Stimulated activated CD8-positive, alpha-beta memory T cell treated with anti-CD3 and anti-CD28 coated beads, Interleukin-7, amount 100 ng/mL, for 1 hour (primary cell): ENCODE measurements around the gene FAM107A.

Experiments
- DNase-seq, 2 donors: peaks; one replicate each; pipeline ENCODE4 v3.0.0-alpha.2; 2020; ENCODE audit warnings: low read depth in 2 of 2

Gene FAM107A, protein sequence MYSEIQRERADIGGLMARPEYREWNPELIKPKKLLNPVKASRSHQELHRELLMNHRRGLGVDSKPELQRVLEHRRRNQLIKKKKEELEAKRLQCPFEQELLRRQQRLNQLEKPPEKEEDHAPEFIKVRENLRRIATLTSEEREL

DNA sequence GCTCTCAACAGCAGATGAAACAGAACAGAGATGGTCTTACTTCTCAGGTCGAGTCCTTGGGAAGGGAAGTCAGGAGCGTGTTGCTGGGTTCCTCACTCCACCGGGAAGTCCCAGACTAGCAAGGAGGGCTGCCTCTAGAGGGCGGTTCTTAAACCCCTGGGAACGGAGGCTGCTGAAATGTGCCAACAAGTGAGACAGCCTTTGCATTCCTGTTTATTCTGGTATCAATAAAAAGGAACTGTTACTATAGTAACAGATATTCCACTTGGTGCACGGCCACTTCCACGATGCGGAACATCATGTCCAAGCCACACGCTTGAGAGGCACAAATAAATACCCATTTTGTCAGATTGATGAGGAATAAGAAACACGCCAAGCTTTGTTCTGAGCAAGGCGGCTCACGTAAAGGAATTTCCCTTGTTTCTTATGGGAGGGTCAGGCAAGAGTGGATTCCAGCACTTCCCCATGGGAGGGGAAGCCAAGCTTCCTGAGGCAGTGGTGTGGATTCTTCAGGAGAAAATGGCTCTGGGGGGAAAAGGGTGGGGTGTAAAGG is at the start of gene FAM107A:
Gene FAM107A (minus strand): TSS at position 123 of the 553 bp plus-strand sequence. CDS start 7,531 bp downstream, outside the sequence.
- DNase-seq, result no peak

DNA sequence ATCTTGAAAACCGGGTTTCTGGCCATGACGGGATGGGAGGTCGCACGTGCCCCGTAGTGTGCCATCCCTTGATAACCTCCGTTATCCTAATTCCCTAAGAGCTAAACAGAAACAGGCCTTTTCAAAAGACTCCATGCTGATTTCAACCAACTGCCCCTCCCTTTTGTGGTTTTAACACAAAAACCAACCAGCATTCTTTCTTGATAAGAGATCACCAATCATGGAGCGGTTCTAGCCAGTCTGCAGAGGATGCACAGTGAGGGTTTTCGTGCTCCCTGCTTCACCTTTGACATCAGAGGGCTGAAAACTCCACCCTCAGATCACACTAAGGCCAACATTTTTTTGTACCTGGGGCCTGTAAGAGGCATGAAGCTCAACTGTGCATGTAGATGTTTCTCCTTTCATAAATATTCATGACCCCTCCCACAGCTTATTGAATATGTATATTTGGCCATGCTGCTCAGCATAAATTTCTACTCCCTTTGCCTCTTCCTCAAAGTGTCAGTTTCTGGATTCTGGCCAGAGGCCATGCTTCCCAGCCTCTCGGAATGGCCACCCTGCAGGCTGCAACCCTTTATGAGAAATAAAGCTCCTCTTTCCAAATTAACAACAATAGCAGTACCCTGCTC is 48.1 kb upstream of the FAM107A start:
- DNase-seq, result no peak

DNA sequence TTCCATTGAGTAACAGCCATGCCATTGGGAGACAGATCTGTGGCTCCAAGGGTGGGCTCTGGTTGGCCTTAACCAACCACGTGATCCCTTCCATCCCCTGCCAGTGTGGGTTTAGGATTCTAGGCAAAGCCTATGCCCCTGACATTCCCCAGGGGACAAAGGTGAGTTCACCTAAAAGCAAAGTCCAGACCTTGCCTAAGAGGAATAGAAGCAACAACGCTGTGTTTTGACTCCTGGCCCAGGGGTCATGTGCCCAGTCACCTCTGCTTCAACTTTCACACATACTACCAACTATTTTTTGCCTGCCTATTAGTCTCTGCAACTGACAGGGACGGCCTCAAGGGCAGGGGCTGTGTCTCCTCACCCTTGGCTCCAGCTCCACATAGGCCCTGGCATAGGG is 47.4 kb upstream of the FAM107A start:
- no peak for DNase-seq

DNA sequence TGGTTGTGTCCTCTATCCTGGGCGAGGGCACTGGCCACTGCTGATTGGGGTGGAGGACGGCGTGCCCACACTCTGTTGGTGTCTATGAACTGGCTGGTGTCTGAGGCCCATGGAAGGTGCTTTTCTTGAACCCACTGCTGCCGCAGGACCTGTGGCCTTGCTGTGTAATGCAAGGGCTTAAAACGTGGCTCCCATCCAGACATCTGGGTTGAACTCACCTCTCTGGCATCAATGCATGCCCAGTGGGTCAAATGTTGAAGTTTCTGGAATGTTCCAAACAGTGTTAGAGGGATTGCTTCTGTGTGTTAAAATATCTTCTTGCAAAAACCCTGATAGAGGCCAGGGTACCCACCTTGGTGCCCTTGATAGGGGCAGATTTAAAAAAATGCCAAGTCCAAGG is 46.8 kb upstream of the FAM107A start:
- no peak for DNase-seq

DNA sequence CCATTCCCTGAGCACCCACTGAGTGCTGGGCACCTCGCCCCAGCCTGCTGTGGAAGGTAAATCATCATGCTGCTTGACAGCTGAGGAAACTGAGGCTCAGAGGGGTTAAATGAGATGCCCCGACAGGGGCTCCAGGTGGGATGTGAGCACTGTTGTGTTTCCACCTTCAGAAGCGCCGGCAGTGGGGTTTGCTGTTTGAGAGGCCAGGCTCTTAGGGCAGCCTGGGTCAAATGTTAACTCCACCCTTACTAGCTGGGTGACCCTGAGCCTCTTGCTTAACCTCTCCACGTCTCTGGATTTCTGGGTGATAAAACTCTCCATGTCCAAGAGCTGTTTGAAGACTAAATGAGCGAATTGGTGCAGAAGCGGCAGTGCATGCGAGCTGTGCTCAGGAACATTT is 46.3 kb upstream of the FAM107A start:
- DNase-seq, result no peak

DNA sequence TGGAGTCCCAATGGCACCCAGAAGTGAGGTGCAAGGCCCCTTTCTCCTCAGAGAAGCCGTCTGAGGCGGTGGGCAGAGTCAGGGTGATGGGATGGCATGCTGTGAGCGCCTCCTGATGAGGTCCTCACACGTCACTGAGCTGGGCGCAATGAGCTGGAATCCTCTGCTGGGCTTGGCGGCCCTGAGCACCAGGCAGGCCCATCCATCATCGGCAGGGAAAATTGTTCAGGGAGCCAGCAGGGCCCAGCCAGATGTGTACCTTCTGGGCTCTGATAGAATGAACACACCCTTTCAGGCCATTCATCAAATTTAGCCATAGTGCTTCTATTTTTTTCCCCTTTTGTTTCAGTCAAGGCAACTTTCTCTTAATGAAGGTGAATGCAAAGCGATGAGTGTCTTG is 45.7 kb upstream of the FAM107A start:
- DNase-seq, result no peak

DNA sequence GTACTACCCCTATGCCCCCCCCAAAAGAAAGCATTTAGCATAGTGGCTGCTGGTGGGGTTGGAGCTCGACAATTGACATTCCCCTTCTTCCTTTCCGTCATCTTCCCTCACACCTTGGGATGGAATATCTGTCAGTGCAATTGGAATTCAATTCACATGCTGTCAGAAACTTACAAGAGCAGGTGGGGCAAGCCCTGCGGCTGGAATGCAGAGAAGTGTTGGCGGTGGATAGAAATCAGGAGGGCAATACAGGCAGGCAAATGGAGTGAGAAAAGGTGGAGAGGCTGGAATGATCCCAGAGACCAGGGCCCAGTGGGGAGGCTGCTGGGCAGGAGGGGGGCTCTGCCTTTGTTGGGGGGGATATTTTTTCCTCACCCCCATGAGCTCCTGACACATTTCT is 45.2 kb upstream of the FAM107A start:
- DNase-seq, result no peak

DNA sequence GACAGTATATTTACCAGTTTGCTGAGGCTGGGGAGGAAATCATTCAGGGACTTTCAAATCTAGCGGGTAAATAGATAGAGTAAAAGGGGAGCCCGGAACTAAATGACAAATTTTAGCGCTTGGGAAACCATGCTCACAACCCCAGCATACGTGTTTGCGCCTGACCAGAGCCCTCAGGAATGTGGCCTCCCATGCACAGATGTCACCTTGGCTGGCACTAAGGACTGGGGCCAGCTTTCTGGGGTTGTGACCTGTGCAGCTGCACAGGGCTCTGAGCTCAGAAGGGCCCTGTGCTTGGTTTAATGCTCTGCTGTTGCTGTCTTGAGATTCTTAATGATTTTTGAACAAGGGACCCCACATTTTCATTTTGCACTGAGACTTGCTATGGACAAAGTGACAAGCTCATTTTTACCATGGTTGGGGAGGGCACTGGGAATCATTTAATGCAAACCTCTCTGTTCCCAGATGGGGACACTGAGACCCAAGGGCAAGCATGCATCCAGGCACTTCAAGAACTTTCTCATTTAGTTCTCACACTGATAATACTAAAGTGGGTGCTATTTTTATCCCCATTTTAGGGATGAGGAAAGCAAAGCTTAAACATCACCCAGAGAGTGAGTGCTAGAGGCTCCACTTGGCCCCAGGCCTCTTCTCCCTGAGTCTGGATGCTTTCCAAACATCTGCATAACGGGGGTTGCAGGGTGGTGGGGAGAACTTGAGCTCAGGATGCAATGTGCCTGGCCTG is 44.1 kb upstream of the FAM107A start:
- DNase-seq, result no peak

DNA sequence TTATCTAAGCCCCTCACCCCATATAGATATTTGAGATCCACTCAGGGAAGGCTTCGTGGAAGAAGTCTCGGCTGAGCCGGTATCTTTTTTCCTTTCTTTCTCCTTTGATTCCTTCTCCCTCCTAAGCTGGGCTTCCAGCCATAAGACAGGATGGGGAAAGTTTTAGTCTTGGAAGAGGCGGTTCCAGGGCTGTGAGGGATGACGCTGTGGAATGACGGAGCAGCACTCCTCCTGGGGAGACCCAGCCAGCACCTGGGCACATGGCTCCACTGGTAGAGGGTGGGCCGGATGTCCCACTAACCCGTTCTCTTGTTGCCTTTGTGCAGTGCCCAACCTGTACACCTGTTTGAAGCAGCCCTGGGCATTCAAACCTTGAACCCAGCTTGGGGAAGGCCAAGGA is 43.2 kb upstream of the FAM107A start:
- DNase-seq, result no peak

DNA sequence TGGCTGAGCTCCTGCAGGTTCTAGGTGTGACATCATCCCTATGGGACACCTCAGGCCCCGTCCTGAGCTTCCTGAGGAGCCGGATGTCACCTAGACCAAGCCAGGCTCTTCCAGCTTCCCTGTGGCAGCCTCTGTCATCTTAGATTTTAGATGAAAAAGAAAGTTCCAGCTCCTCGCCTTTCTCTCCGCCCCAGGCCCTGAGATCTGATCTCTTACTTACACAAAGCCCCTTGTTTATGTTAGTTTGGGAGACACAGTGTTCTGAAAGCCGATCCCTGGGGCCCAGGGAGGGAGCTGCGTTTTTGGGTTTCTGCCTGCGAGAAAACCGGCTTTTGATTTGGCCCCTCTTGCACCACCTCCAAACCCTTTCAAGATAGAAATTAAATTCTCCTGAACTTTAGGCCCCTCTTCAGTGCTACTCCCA is 40.2 kb upstream of the FAM107A start:
- DNase-seq, result no peak

DNA sequence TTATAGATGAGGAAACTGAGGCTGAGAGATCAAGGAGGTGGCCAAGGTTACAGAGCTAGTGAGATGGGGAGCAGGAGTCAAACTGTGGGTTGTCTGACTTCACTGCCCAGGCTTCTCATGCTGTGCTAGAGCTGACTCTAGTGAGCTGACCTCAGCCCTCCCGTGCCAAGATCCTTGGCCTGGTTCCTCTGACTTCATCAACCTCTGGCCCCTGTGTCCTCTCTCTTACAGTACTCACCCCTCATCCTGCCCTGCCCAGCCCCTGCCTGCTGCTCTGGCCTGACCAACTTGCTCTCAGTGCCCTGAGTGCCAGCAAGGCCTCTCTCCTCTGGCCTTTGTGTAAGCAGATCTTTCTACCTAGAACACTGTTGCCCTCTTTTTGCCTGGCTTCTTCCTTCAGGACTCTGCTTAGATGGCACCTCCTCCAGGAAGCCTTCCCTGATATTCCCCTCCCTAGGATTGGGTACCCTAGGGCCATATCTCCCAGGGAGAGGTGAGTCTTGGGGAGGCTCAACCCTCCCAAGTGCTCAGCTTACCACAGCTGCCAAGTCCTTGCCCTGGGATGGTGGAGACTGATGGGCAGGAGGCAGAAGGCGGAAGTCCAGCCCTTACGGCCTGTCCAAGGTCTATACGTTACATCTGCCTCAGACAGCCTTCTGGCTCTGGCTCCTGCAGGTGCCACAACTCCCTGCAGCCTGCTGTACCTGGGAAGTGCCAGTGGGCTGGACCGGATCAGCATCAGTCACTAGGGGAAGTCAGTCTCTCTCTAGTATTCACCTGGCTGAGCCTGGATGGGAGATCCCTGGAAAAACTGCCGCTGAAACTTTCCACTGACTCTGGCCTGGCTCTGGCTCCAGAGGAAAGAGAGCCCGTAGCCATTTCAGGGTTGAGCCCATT is 36.3 kb upstream of the FAM107A start:
- no peak for DNase-seq

DNA sequence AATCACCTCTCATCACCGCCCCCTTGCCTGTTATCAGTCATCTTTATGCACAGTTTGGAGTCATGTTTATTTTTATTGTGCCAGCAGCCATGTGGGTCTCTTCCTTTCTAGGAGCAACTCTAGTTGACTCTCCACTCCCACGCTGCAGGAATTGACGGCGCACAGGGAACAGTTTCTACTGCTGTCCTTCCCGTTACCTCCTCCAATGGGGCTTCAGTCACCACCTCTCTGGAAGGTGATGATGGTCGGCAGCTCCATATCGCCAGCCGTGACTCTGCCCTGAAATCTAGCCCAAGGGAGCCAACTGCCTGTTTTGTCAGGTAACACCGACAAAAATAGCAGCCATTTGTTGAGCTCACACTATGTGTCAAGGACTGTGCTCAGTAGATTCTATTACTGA is 35.6 kb upstream of the FAM107A start:
- no peak for DNase-seq

DNA sequence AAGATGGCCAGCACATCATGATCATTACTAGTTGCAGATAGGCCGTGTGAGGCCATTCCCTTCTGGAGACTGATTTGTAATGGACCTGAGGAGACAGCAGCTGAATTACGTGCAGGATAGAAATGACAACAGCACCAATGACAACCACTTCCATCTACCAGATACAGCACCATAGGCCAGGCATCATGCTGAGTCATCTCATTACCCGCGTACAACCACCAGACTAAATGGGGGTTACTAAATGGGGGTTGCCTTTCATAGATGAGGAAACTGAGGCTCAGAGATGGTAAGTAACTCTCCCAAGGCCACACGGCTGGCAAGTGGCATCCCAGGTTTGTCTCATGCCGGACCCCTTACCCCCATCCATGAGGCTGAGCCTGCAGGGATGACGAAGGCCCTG is 32.8 kb upstream of the FAM107A start:
- DNase-seq, result no peak

DNA sequence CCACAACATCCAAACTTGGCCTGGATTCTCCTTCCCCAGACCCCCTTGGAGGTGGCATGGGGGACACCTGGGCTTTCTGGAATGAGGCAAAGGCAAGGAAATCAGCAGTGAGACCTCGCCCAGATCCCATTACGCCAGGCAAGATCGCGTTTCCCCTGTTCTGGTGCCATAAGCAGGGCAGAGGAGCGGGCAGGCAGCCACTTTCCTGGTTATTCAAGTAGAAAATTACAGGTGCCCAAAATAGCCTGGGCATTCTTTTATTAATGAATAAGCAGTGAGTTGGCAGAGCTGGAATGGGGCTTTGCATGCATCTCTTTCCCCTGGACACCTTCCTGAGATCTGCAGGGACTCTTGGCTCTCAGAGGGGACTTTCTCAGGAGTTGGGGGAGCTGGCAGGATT is 31.5 kb upstream of the FAM107A start:
- DNase-seq, result no peak

DNA sequence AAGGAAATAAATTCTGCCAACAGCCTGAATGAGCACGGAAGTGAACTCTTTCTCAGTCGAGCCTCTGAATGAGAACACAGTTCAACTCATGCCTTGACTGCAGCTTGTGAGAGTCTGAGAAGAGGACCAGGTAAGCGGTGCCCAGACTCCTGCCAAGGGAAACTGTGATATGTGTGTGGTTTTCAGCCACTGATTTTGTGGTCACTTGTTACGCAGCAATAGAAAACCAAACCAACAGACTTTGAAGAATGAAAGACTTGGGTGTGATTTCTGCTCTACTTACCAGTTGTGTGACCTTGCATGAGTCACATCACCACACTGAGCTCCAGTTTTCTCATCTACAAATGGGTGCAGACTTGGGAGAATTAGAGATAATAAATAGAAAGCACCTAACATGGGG is 30.6 kb upstream of the FAM107A start:
- DNase-seq, result no peak

DNA sequence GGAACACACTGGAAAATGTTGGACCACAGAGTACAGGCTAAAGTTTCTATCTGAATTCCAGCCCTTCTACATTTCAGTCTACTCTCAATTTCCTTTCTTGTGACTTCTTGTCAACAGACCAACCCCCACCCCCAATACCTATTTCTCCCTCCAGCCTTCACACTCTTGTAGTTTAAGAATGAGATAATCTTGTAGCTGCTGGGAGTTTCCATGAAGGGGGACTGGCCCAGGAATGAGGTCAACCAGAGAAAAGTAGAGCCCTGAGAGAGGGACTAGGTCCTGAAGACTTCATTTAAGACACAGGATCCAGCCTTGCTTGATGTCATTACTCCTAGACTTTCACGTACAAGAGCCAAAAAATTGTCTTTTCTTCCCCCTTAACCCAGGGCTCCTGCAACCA is 29.5 kb upstream of the FAM107A start:
- DNase-seq, result no peak

DNA sequence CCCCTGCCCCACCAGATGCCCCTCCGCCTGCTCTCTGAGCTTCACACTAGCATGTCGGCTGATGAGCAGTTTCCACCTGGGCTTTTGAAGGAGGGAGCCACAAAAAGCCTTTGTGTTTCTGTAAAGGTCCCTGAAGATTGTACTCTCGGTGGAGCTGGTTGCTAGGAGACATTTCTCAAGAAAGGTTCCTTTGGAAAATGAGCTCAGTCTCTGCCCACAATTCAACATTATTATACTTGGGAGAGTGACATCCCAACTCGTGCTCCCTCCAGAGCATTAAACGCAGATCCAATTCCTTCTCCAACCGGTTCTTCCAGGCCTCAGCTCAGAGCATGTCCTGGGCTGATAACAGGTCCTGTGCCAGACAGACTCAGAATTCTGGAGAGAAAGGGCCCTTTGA is 26.8 kb upstream of the FAM107A start:
- no peak for DNase-seq

DNA sequence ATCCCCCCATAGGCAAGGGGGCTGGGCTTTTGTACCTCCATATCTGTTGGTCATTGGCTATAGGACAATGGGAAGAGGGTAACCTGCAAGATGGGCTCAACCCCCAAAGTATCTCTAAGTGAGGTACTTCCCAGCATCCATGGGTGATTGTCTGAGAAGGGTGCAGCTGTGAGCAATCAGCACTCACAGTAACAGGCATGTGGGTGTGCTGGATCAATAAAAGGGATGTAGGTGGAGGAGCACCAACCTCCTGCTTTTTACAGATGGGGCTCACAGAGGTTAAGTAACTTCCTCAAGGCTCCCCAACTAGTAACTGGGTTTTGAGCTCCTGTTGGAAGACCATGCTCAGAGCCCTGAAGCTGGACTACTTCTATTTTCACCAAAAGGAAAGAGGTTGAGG is 26.4 kb upstream of the FAM107A start:
- no peak for DNase-seq

DNA sequence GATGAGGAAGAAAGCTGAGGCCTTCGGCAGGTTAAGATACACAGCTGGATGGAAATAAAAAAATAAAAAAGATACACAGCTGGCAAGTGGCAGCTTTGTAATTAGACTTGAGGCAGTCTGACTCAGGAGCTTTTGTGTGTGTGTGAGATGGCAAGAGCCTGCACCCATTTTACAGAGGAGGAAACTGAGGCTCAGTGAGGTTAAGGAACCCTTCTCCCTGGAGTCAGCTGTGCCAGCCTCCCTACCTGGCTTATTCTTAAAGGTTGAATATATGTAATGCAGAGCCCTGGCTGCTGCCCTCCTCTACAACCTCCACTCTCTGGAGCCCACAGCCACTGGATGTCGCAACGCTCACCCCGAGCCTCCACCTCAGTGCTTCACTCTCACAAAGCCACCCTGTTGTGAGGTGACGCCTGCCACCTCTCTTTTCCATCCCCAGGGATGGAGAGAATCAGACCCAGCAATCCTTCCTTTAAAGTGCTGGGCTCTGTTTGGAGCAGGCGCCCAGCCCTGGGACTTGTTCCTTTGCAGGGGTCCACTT is 20.6 kb upstream of the FAM107A start:
- DNase-seq, result no peak

DNA sequence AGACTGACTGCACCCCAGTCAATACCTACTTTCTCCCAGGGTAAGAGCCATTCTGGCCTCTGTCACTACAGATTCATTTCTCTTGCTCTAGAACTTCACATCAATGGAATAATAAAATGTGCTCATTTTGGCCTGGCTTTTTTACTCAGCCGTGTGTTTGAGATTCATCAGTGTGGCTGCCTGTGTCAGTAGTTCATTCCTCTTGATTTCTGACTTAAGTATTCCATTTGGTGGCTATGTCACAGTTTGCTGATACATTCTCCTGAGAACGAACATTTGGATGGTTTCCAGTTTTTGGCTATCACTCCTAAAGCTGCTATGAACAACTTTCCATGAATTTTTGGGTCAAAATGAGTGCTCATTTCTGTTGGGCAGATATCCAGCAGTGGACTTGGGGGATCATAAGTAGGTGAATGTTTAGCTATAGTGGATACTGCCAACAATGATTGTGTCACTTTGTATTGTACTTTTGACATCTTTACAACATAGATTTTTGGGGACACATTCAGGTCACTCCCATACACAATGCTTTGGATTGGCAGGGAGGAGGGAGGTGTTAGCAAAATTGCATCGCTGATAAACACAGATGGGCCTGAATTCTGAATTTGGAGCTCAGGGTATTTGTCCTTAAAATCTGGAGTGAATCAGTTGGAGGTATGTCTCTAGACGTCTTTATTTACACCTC is 19.8 kb upstream of the FAM107A start:
- DNase-seq, result no peak

DNA sequence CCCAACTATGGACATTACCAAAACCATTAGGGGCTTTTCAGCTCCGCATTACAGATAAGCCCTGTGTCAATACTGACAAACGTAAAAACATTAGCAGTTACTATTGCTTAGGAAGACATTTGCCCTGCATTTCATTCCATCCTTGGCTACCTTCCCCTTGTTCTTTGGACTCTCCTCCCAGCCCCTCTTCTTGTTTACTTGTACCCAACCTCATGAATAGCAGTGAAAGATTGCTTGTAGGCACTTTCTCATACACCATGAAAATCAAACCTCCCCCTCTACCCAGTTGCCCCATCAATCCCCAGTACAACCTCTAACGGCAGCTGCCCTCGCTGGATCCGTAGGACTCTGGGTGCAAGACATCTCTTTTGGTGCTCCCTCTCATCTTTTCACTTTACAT is 16.9 kb upstream of the FAM107A start:
- no peak for DNase-seq
